ENCODE results near the gene NTN4.
"Not testable (repeated sequence)": the region's sequence is repeated elsewhere in the genome, so short reads cannot be mapped to it uniquely, and the experiment has no call there.

The NTN4 gene

GRCh38 chr12:95705143-95705542 is 85.4 kb downstream of the NTN4 start:
- no peak for DNase-seq

- no peak for DNase-seq
These were observed 86.6 kb downstream of the NTN4 start for GRCh38 chr12:95703986-95704385.

- DNase-seq: no peak
These were observed 88.7 kb downstream of the NTN4 start for GRCh38 chr12:95701722-95702418.

GRCh38 chr12:95701275-95701674 is 89.3 kb downstream of the NTN4 start:
- no peak for DNase-seq

- DNase-seq: no peak
These were observed 90.2 kb downstream of the NTN4 start for GRCh38 chr12:95700316-95700785.

GRCh38 chr12:95699579-95699978 is 91.0 kb downstream of the NTN4 start:
- DNase-seq: no peak

GRCh38 chr12:95694136-95694535 is 96.4 kb downstream of the NTN4 start:
- DNase-seq: no peak

GRCh38 chr12:95693689-95694088 is 96.9 kb downstream of the NTN4 start:
- no peak for DNase-seq

GRCh38 chr12:95690861-95691635 is 99.5 kb downstream of the NTN4 start:
- DNase-seq: no peak

- DNase-seq: no peak
These were observed 102.6 kb downstream of the NTN4 start for GRCh38 chr12:95687937-95688336.

- DNase-seq: no peak
These were observed 107.1 kb downstream of the NTN4 start for GRCh38 chr12:95683418-95683817.

- DNase-seq: no peak
These were observed 109.3 kb downstream of the NTN4 start for GRCh38 chr12:95681210-95681765.

- DNase-seq: no peak
These were observed 111.9 kb downstream of the NTN4 start for GRCh38 chr12:95678684-95679083.

GRCh38 chr12:95677782-95678181 is 112.8 kb downstream of the NTN4 start:
- not testable (repeated sequence) for DNase-seq

- DNase-seq: no peak
These were observed 115.9 kb downstream of the NTN4 start for GRCh38 chr12:95674631-95675030.

- DNase-seq: no peak
These were observed 116.4 kb downstream of the NTN4 start for GRCh38 chr12:95674163-95674562.

- DNase-seq: no peak
These were observed 117.0 kb downstream of the NTN4 start for GRCh38 chr12:95673576-95673975.

GRCh38 chr12:95672166-95672565 is 118.4 kb downstream of the NTN4 start:
- DNase-seq: no peak

- DNase-seq: no peak
These were observed 119.3 kb downstream of the NTN4 start for GRCh38 chr12:95671265-95671664.

GRCh38 chr12:95663525-95663924 is 127.0 kb downstream of the NTN4 start:
- DNase-seq: no peak

GRCh38 chr12:95661360-95661759 is 129.2 kb downstream of the NTN4 start:
- DNase-seq: no peak

GRCh38 chr12:95658386-95658785 is 132.2 kb downstream of the NTN4 start:
- no peak for DNase-seq

GRCh38 chr12:95654665-95655064 is 135.9 kb downstream of the NTN4 start:
- DNase-seq: not testable (repeated sequence)
